ENCODE data around the gene ENTPD5.

- TF ChIP-seq CTCF (IDR thresholded peaks at IDR 0.05) (no peak), POLR2A (IDR thresholded peaks at IDR 0.05) (no peak), EP300 (IDR thresholded peaks at IDR 0.05) (no peak)
Measured at GRCh38 chr14:74045522-74045921, 26.4 kb upstream of the ENTPD5 start.
